NT2/D1 (cell line): ENCODE measurements around the gene SMIM13.
A peak's percentile ranks its signal among the peaks of the same experiment; 100 is the strongest.

Experiments used
- DNase-seq: peaks from one replicate; pipeline ENCODE4 v3.0.0-alpha.2; 2011; ENCODE audit warnings: low read depth, low spot score
- H3K27me3 ChIP-seq: 2 replicates; pipeline ENCODE4 v1.6.0; 2011; ENCODE audit warnings: mild to moderate bottlenecking; ENCODE audit not compliant: insufficient read length, insufficient read depth
- H3K36me3 ChIP-seq: 2 replicates; pipeline ENCODE4 v1.6.1; 2011; ENCODE audit warnings: mild to moderate bottlenecking, low read length, mixed read lengths; ENCODE audit not compliant: insufficient read depth, insufficient read length
- H3K4me1 ChIP-seq: 2 replicates; pipeline ENCODE4 v1.5.1; 2011; ENCODE audit not compliant: insufficient read depth, insufficient read length
- H3K4me3 ChIP-seq: 2 replicates; pipeline ENCODE4 v1.5.1; 2011; ENCODE audit warnings: low read depth; ENCODE audit not compliant: insufficient read length
- H3K9ac ChIP-seq: 2 replicates; pipeline ENCODE4 v1.6.0; 2011; ENCODE audit warnings: low read depth; ENCODE audit not compliant: insufficient read length
- H3K9me3 ChIP-seq: 2 replicates; pipeline ENCODE4 v1.5.1; 2011; ENCODE audit warnings: mild to moderate bottlenecking, low read length; ENCODE audit not compliant: insufficient read depth
- SUZ12 ChIP-seq: IDR thresholded peaks from 2 replicates; pipeline ENCODE4 v1.6.1; 2011; ENCODE audit not compliant: insufficient read length, insufficient read depth; ENCODE audit errors: extremely low read depth
- YY1 ChIP-seq: IDR thresholded peaks from 2 replicates; pipeline ENCODE4 v1.6.1; 2011; ENCODE audit not compliant: insufficient read length, insufficient read depth
- ZNF274 ChIP-seq: IDR thresholded peaks from 2 replicates; pipeline ENCODE4 v1.6.1; 2011; ENCODE audit warnings: mild to moderate bottlenecking, low read depth, low read length

SMIM13 gene

DNA sequence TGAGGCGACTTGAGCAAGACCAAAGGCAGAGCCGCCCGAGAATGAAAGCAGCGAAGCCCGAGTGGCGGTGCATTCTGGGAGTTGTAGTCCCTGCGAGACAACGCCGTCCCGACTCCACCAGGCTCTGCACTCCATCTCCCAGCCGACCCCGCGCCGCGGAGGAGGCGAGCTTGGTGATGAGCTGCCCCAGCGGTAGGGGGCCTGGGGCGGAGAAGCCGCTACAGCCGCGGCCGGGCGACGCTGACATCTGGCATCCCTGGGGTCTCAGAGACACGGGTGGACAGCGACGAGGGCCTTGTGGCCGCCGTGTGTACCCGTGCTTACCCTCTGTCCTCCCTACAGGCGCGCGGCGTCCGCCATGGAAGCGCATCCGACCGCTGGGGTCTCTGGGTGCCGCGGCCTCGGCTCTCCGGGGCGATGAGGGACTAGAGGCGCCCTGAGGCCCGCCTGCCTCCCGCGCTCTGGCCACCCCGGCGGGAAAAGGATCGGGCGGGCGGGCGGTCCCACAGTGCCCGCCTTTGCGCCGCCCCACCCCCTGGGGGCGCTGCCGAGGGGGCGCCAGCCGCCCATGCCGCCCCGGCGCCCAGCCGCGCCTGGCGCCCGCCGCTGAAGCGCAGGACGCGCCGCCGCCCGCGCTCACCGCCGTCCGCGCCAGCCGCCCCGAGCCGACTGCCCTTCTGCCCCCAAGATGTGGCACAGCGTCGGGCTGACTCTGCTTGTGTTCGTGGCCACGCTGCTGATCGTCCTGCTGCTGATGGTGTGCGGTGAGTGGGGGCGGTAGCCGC lies at the start of gene SMIM13:
TSS of gene SMIM13 (plus strand) at position 209 of the 785 bp plus-strand sequence. CDS start at position 689, 480 bp downstream.
- H3K4me1 ChIP-seq: no peaks in the 10 kb centered on the region
- H3K9me3 ChIP-seq: no peaks in the 10 kb centered on the region
- no peaks in the 10 kb centered on the region for H3K27me3 ChIP-seq
- H3K36me3 ChIP-seq: peaks cover 4% of the 10 kb centered on the region
- H3K4me3 ChIP-seq: peak within 1 kb of the TSS; percentile 81
- peak within 1 kb of the TSS; percentile 86 for H3K9ac ChIP-seq
- DNase-seq: peak; percentile 91
- TF ChIP-seq YY1 (no peak), ZNF274 (no peak), SUZ12 (no peak)

DNA sequence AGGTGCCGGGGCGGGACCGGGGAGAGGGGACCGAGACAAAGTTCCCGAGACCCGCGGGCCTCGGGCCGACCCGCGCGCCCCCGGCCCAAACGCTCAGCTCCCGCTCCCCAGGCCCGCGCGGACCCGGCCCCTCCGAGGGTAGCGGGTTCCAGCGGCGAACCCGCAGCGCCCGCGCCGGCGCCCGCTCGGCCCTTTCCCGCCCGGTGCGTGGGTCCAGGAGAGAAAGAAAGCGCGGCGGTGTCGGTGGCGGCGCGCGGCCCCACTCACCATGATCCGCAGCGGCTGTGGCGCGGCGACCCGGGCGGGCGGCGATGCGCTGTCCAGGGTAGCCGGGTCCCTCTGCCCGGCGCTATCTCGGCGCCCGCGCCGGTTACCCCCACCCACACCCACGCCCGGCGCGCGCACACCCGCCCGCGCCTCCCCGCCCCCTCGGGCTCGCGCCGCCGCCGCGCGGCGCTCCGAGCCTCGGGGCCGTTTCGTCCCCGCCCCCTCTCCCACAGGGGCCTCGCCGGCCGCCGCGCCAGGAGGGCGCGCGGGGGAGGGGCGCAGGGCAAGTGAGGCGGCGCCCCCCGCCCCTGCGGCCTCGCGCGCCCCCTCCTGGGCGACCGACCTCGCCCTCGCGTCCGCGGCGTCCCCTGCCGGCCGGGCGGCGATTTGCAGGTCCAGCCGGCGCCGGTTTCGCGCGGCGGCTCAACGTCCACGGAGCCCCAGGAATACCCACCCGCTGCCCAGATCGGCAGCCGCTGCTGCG lies 49.5 kb upstream of the SMIM13 start, which contains the start of gene ELOVL2:
TSS of gene ELOVL2 (minus strand) at position 345 of the 751 bp plus-strand sequence. CDS start at position 270, 75 bp downstream.
- TF ChIP-seq SUZ12: peak; percentile 47
- no peak for TF ChIP-seq YY1
- TF ChIP-seq ZNF274: no peak
- peak within 1 kb of the TSS; percentile 60 for H3K4me3 ChIP-seq
- no peaks in the 10 kb centered on the region for H3K4me1 ChIP-seq
- peaks cover 11% of the 10 kb centered on the region; the same call in 1 of the 2 replicates for H3K9me3 ChIP-seq
- peaks cover 30% of the 10 kb centered on the region for H3K27me3 ChIP-seq
- peak within 1 kb of the TSS; percentile 76 for H3K9ac ChIP-seq
- no peak for DNase-seq
- no peaks in the 10 kb centered on the region for H3K36me3 ChIP-seq

DNA sequence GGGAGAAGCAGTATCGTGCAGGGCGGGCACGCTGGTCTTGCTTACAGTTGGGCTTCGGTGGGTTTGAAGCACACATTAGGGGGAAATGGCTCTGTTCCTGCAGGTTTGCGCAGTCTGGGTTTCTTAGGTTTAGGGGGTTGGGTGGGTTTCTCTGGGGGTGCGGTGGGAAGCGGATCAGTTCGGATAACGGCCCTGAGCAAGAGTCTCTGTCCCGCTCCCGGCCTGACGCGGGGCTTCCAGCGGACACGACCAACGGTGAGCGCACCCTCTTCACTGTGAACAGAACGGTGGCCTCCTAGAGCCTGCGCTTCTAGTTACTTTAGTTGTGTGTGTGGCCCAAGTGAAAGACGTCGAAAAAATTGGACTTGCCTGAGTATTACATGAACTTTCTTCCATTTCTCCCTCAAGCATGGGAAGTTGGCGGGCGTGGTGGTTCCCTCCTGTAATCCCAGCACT lies 48.9 kb upstream of the SMIM13 start:
- Histone ChIP-seq H3K4me3 (peak overlapping the region; percentile 30), H3K36me3 (no peaks in the 10 kb centered on the region), H3K4me1 (no peaks in the 10 kb centered on the region), H3K9ac (no peak overlapping the region), H3K9me3 (peaks cover 11% of the 10 kb centered on the region; the same call in 1 of the 2 replicates), H3K27me3 (peaks cover 30% of the 10 kb centered on the region)
- TF ChIP-seq ZNF274 (no peak), SUZ12 (no peak), YY1 (no peak)
- no peak for DNase-seq

DNA sequence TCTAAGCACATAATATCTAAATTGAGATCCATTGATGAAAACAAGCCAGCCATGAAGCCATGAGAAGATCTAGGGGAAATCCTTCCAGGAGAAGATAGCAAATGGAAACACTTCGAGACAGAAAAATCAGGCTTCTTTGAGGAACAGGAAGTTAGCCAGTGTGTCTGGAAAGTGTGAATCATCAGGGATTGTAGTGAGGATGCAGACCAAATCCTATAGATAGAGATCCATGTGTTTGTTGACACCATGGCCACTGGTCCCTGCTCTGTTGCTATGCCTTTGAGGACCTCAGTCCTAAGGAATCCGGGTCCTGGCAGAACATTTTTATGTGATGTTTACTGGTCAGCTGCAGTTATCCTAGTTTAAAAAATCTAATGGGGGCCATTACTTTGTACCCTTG lies 42.9 kb upstream of the SMIM13 start:
- Histone ChIP-seq H3K9ac (no peak overlapping the region), H3K36me3 (no peaks in the 10 kb centered on the region), H3K4me1 (no peaks in the 10 kb centered on the region), H3K9me3 (no peaks in the 10 kb centered on the region), H3K4me3 (no peak overlapping the region), H3K27me3 (no peaks in the 10 kb centered on the region)
- TF ChIP-seq ZNF274 (no peak), YY1 (no peak), SUZ12 (no peak)
- DNase-seq: no peak

DNA sequence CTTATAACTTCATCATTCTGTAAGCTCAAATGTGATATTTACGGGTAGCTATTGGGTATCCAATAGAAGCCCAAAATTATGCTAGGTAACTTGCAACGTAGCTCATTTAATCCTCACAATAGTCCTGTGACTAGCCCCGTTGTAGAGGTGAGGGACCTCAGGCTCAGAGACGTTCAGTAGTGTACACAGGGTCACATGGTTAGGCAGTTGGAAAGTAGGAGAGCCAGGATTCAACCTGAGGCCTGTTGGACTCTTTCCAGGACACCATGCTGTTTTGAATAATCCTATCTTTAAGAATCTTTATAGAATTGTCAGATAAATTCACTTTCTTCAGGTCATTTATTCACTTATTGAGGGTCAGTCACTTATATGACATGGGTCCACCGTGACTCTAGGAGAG lies 40.3 kb upstream of the SMIM13 start:
- no peak for DNase-seq
- H3K36me3 ChIP-seq: no peaks in the 10 kb centered on the region
- TF ChIP-seq SUZ12 (no peak), ZNF274 (no peak)

DNA sequence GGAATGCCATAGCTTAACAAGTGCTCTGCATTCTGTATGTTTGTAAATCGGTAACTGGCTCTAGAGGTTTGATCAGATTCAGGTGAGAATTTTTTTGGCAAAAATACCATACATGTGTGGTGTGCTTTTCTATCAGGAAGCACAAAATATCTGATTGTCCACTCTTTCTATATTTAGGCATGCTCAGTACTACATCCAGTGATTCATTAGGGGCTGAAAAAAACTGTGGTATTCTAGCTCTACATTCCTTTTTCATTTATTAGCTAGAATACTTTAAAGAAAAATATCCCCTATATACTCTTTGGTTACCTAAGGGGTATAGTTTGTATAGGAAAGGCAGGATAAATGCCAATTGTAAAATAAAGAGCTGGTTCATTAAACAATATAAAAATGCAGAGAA lies 38.9 kb upstream of the SMIM13 start:
- H3K27me3 ChIP-seq: no peaks in the 10 kb centered on the region
- no peak for TF ChIP-seq YY1
- no peak for TF ChIP-seq SUZ12
- no peak for TF ChIP-seq ZNF274
- H3K9me3 ChIP-seq: no peaks in the 10 kb centered on the region
- H3K9ac ChIP-seq: no peak overlapping the region
- no peaks in the 10 kb centered on the region for H3K4me1 ChIP-seq
- no peak for DNase-seq
- no peak overlapping the region for H3K4me3 ChIP-seq
- no peaks in the 10 kb centered on the region for H3K36me3 ChIP-seq

More for the DNA sequence above, 40.3 kb upstream of the SMIM13 start:
- Histone ChIP-seq H3K4me1 (no peaks in the 10 kb centered on the region), H3K9me3 (no peaks in the 10 kb centered on the region), H3K27me3 (no peaks in the 10 kb centered on the region), H3K9ac (no peak overlapping the region), H3K4me3 (no peak overlapping the region)

DNA sequence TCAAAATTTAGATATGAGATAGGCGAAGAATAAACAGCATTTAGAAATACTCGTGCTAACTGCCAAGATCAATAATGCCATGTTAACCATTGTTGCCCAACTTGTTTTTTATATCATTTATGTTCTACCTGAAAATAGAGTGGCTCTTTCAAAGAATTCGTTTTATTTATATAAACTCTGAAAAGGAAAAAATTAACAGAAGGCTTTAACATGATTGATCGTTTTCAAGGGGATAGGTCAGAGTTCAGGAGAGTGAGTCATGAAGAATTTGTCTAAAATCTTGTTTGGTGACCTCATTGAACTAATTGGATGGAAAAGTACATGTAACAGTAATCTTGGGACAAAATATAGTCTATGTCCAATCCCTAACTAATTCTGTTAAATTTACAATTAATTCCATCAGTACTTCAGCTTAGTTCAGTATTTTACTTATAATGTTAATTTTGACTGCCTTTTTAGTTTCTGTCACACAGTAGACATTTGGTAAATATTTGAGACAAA lies 38.5 kb upstream of the SMIM13 start:
- H3K27me3 ChIP-seq: no peaks in the 10 kb centered on the region
- TF ChIP-seq SUZ12: no peak
- no peak for TF ChIP-seq YY1
- no peak for TF ChIP-seq ZNF274
- H3K36me3 ChIP-seq: no peaks in the 10 kb centered on the region
- no peak for DNase-seq
- no peaks in the 10 kb centered on the region for H3K4me1 ChIP-seq
- H3K9me3 ChIP-seq: no peaks in the 10 kb centered on the region
- no peak overlapping the region for H3K9ac ChIP-seq
- no peak overlapping the region for H3K4me3 ChIP-seq
